ENCODE measurements around the gene TSPO2. TPM values are rescaled to one million over a fixed set of nuclear protein-coding genes. Genes with fewer than 3 reads are reported as not detected.

TSPO2 gene, protein sequence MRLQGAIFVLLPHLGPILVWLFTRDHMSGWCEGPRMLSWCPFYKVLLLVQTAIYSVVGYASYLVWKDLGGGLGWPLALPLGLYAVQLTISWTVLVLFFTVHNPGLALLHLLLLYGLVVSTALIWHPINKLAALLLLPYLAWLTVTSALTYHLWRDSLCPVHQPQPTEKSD
- not detected in 2 replicates for total RNA-seq

GRCh38 chr6:41042226-41043055, at the start of gene TSPO2:
Gene TSPO2, plus strand, starts transcription at chr6:41042467. Its CDS starts 519 bp downstream, at chr6:41042986.

DNA sequence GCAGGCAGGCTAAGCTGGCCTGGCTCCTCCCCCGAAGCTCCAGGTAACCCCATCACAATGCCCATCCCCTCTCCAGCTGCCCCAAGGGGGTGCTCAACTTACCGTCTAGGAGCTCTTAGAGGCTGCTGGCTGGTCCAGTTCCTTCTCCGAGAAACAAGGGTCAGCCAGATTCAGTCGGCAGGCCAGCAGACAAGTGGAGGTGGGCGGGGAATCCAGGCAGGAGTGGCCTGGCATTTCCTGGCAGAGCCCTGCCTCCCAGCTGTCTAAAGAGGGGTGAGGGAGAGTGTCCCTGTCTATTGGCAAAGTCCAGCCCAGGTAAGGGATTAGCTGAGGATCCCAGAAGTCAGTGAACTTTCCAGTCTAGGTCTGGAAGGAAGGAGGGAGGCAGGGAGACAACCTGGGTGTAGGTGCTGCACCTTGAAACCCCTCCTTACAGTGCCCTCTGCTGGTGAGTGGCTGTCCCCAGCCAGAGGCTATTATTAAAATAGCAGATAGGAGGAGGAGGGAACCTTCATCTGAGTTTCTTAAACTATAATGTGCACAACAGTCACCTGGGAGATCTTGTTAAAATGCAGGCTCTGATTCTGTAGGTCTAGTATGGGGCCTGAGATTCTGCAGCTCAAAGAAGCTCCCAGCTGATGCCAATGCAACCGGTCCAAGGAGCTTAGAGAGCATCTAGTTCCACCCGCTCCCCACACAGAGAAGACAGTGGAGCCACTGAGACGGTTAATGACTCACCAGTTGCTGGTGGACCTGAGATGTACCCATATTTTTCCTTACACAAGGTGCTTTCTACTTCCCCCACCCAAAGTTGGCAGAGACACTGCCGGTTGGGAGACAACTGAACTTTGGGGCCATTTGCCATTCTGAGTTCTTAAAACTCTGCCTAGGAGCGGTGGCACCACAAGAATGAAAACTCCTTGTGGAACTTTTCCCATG, 2.9 kb upstream of the TSPO2 start, which contains the start of gene UNC5CL:
TSS of gene UNC5CL (minus strand) at position 162 of the 939 bp plus-strand sequence. CDS start 4,147 bp downstream, outside the sequence.

GRCh38 chr6:41053041-41053440, 10.8 kb downstream of the TSPO2 start, which contains the start of gene APOBEC2:
Gene APOBEC2, plus strand, starts transcription at chr6:41053202. Its CDS starts 146 bp downstream, at chr6:41053348.

GRCh38 chr6:41071923-41072835, 29.9 kb downstream of the TSPO2 start, which contains the start of gene OARD1:
Gene OARD1, minus strand, starts transcription at chr6:41072356. Its CDS starts 722 bp downstream, at chr6:41071634.

GRCh38 chr6:41072836-41073202, 30.6 kb downstream of the TSPO2 start, which contains the start of gene NFYA:
Gene NFYA, plus strand, starts transcription at chr6:41072974. Its CDS starts 6,116 bp downstream, at chr6:41079090.

Other genes with a start within 250 kb of the TSPO2 start
- not detected in 2 replicates for gene UNC5CL, start 3.2 kb upstream of the TSPO2 start, total RNA-seq
- gene APOBEC2, start 10.7 kb downstream of the TSPO2 start, total RNA-seq: not detected in 2 replicates
- 9.4 and 14.4 TPM in 2 replicates for gene OARD1, start 29.9 kb downstream of the TSPO2 start, total RNA-seq
- 8.1 and 8.7 TPM in 2 replicates for gene NFYA, start 30.5 kb downstream of the TSPO2 start, total RNA-seq
- not detected in 2 replicates for gene TREML1, start 111.9 kb downstream of the TSPO2 start, total RNA-seq
- not detected in 2 replicates for gene TREM2, start 120.6 kb downstream of the TSPO2 start, total RNA-seq
- not detected in 2 replicates for gene TREML2, start 158.7 kb downstream of the TSPO2 start, total RNA-seq
- gene TREML4, start 185.9 kb downstream of the TSPO2 start, total RNA-seq: not detected in 2 replicates
- gene TREM1, start 244.2 kb downstream of the TSPO2 start, total RNA-seq: not detected in 2 replicates

Data from myometrial cell (primary cell).